ENCODE data around the gene RNF39. TPM values are rescaled to one million over a fixed set of nuclear protein-coding genes. Genes with fewer than 3 reads are reported as not detected.

The RNF39 gene
- total and polyA plus RNA-seq, 2 of the 13 experiments (the other 11 are each of a cell fraction or from before 2014, with no cell fraction given): 0.13 to 1.8 TPM

GRCh38 chr6:30074331-30075093 lies 1.1 kb downstream of the RNF39 start:
- Histone ChIP-seq H2AFZ (ENCODE audit: low read length) (no peak overlapping the region), H3K4me2 (ENCODE audit: low read depth, low read length) (peak overlapping the region; percentile 95), H3K4me3 (replicated peaks in 1 of 3; ENCODE audit: insufficient read depth in 1 of 3, low read depth in 2 of 3, low read length in 3 of 3) (peak overlapping the region; percentile 50 to 77 (median 67)), H3K79me2 (ENCODE audit: insufficient read depth, low read length) (no peaks in the 10 kb centered on the region), H3K4me1 (ENCODE audit: insufficient read depth, low read length) (peaks cover 47% of the 10 kb centered on the region), H3K36me3 (replicated peaks in 1 of 2; ENCODE audit: control insufficient read depth in 1 of 2, insufficient read depth in 2 of 2, low read length in 2 of 2) (peaks cover 0 to under 1% of the 10 kb centered on the region in 2 experiments; a peak in 1 of 5 replicates), H3K27ac (ENCODE audit: extremely low read length, insufficient read depth, low read length) (no peak overlapping the region), H3K9ac (ENCODE audit: insufficient read depth, low read depth, low read length) (peak overlapping the region; percentile 45; the same call in 1 of the 2 replicates), H3K27me3 (ENCODE audit: control insufficient read depth in 1 of 2, insufficient read depth in 2 of 2, low read length in 2 of 2) (peaks cover 1 to 40% of the 10 kb centered on the region in 2 experiments; a peak in 4 of 5 replicates), H4K20me1 (ENCODE audit: insufficient read depth, low read length) (no peaks in the 10 kb centered on the region), H3K9me3 (ENCODE audit: low read length) (no peaks in the 10 kb centered on the region)
- POLR2A ChIA-PET: no interaction called here
- no peak for DNase-seq (ENCODE audit: low spot score)
- in situ Hi-C loops (cut with HindIII; ENCODE audit: extremely low pct_ligation_motif_present, low pct_unique_long_range_greater_than_20kb): no loop called here
- FAIRE-seq: no peak
- no TSS peak for BruUV-seq (replicated peaks)
- peak; percentile 6 for ATAC-seq
- intact Hi-C loops (cut with micrococcal nuclease; ENCODE audit: unreplicated experiment): no loop called here
- 54% methylated on average over 37 of the region's 37 CpGs for WGBS (ENCODE audit: low lambda C conversion rate)
- CTCF ChIA-PET (ENCODE audit: low intra/inter-chr PET ratio, low total read pairs): interaction anchor here (1.3 to 2.2 kb wide), 2 partner anchors 57 to 95 kb away, joined by 4 to 7 read pairs; no protein-coding TSS in a partner anchor
- no peak for TF ChIP-seq E2F1 (CRISPR knock-in tag; IDR thresholded peaks at IDR 0.05)
- TF ChIP-seq ZSCAN25 (CRISPR knock-in tag; IDR thresholded peaks at IDR 0.05): 0 out of 2 replicates have a peak, but pooled peaks have one; percentile 14
- 0 out of 2 replicates have a peak, but pooled peaks have one; percentile 20 for TF ChIP-seq ATF7-NPFF (CRISPR knock-in tag; IDR thresholded peaks at IDR 0.05; ENCODE audit: low read depth)
- peak; percentile 8 for TF ChIP-seq HNRNPK (IDR thresholded peaks at IDR 0.05; ENCODE audit: low read depth, low read length, poor library complexity, severe bottlenecking)
- TF ChIP-seq ZNF44 (CRISPR knock-in tag; IDR thresholded peaks at IDR 0.05): no peak
- TF ChIP-seq ZNF770 (CRISPR knock-in tag; IDR thresholded peaks at IDR 0.05): no peak
- no peak for TF ChIP-seq THRA (CRISPR knock-in tag; IDR thresholded peaks at IDR 0.05; ENCODE audit: borderline replicate concordance)
- 0 out of 2 replicates have a peak, but pooled peaks have one; percentile 30 for TF ChIP-seq IRF9 (CRISPR knock-in tag; IDR thresholded peaks at IDR 0.05; ENCODE audit: borderline replicate concordance)
- TF ChIP-seq BCL3 (CRISPR knock-in tag; IDR thresholded peaks at IDR 0.05): no peak
- no peak for TF ChIP-seq ZBTB33 (CRISPR knock-in tag; IDR thresholded peaks at IDR 0.05)

Measured in HepG2 (cell line).